Stimulated activated CD4-positive, alpha-beta T cell treated with anti-CD3 and anti-CD28 coated beads, Interleukin-2, amount 100 ng/mL, for 4 hours (primary cell): ENCODE results near the gene RBP5.

ENCODE experiments used
- DNase-seq: peaks from one replicate; pipeline ENCODE4 v3.0.0-alpha.2; 2020; ENCODE audit warnings: low read depth

RBP5 gene, protein sequence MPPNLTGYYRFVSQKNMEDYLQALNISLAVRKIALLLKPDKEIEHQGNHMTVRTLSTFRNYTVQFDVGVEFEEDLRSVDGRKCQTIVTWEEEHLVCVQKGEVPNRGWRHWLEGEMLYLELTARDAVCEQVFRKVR

DNA sequence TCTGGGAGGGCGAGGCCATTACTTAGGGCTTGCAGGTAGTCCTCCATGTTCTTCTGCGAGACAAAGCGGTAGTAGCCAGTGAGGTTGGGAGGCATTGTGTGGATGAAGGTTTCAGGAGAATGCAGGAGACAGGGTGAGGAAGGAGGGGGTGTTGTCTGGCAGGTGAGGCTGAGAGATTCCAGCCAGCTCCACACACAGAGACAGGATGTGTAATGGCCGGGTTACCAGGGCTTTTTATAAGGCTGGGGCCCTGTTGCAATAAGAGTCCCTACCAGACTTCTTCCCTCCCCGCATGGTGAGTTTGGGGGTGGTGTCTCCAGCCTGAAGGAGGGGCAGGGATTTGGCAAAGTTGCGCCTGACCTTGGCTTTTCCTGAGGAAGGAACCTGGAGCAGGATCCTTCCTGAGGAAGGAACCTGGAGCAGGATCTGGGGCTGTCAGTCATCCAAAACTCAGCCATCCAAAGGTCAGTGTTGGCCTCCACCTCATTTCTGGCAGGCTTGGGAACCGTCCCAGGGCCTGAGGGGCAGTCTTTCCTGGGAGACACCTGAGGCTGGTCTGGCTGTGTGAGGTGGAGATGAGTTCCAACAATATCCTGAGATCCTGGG is at the start of gene RBP5:
Gene RBP5 (minus strand): TSS at position 209 of the 606 bp plus-strand sequence. CDS start 114 bp downstream, at position 95.
- no peak for DNase-seq

DNA sequence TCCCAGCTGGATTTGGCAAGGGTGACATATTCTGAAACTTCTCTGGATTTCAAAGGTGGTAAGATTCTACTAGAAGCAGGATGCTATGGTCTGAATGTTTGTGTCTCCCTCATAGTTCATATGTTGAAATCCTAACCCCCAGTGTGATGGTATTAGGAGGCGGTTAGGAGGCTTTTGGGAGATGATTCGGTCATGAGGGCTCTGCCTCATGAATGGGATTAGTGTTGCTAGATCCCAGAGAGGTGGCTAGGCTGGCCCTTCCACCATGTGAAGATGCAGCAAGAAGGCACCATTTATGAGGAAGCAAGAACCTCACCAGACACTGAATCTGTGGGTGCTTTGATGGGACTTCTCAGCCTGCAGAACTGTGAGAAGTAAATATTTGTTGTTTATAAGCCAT is 49.8 kb upstream of the RBP5 start:
- no peak for DNase-seq

DNA sequence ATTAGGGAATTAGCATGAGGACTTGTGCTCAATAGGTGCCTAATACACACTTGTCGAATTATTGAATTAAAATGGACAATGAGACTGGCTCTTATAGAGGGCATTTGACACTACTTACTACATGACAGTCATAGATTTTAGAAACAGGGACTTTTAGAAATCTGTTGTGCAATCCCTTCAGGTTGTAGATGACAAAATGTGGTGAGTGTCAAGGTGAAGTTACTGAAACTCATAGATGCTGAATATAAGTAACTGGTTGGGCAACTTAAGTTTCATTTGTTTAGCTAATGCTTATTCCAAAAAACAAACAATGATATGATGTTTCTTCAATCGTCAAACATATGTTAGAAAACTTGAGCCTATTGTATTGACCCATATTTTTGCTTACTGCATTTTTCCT is 47.9 kb upstream of the RBP5 start:
- no peak for DNase-seq

DNA sequence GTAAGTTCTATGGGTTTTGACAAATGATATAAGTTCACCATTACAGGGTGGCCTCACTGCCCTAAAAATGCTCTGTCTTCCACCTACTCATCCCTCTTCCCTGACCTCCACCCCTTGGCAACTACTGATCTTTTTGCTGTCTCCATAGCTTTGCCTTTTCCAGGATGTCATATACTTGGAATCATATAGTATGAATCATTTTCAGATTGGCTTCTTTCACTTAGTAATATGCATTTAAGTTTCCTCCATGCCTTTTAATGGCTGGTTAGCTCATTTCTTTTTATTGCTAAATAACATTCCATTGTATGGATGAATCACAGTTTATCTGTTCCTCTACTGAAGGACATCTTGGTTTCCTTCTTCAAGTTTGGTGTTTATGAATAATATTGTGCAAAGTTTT is 46.8 kb upstream of the RBP5 start:
- DNase-seq = no peak

DNA sequence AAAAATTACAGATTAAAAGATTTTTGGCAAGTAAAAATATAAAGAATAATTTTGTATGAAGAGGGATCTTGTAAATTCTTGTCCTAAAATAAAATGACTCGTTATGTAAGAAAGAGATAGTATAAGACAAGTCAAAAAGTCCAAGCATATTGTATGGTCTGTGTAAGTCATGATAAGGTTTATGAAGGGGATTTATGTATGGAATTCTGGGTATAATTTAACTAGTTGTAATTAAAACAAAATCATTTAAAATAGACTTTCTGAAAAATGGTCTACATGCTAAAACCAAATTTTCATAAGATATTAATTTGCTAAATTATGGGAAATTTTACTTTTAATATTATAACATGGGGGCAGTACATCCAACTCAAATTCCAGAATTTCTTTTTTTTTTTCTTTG is 43.2 kb upstream of the RBP5 start:
- no peak for DNase-seq

DNA sequence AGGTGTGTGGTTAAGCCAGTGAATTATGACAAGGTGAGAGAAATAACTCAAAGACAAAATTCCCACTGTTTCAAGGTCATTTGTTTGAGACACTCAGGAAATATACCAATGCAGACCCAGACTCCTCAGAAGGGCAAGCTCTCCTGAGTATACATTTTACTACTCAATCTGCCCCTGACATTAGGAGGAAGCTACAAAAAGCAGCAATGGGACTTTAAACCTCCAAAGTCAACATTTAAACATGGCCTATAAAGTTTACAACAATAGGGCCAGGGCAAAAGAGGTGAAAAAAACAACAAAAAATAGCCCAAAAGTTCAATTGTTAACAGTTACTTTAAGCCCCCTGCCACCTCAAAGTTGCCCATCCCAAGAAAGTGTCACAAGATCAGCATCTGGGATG is 41.3 kb upstream of the RBP5 start:
- no peak for DNase-seq

DNA sequence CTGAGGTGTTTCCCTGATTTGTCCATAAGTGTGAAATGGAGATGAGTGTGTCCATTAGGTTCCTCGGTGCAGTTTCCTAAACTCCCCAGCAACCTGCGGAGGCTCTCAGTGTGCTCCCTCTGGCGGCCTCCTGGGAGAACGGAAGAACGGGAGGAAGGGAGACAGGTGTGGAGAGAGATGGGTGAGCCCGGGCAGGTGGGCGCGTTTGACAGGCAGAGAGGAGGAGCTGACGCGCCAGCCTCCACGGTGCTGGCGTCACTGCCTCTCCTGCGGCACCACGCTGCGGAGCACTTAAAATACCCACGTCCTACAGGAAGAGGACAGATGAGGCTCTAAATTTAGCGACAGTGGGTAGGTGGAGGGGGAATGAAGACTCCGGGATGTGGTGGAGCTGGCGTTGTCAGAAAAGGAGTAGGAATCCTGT is 34.0 kb upstream of the RBP5 start:
- peak; percentile 13 for DNase-seq

DNA sequence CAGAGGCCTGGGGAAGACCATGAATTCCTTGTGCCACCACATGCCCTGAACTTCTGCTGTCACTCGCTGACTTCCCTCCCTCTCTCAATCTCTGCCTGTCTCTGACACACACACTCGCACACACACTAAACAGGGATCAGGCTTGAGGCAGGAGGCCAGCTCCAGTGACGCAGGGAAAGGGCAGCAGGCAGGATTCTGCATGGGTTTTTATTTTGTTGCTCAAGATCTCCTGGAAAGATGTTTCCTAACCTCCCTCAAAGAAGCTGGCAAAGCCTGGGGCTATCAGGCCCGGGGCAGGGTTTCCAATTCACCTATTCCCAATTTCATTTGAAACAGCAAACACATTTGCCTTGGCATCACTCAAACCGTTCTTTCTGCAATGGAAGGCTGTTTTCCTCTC is 33.1 kb upstream of the RBP5 start:
- DNase-seq = no peak

DNA sequence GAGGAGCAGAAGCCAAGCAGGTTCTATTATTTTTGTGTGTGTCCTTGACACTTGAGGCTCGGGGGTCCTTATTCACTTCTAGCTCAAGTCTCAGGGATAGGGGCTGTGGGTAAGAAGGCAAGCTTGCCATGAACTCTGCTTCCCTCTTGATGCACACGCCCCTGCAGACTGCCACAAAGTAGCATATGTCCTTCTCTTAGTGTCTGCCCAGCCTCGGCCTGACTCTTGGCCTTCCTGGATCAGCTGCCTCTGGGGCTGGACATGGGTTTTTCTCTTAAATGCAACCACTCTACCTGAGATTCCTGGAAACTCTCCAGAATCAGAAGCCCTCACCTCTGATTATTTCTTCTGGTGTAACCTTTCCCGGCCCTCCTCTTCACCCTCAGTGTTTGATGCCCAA is 32.6 kb upstream of the RBP5 start:
- no peak for DNase-seq

DNA sequence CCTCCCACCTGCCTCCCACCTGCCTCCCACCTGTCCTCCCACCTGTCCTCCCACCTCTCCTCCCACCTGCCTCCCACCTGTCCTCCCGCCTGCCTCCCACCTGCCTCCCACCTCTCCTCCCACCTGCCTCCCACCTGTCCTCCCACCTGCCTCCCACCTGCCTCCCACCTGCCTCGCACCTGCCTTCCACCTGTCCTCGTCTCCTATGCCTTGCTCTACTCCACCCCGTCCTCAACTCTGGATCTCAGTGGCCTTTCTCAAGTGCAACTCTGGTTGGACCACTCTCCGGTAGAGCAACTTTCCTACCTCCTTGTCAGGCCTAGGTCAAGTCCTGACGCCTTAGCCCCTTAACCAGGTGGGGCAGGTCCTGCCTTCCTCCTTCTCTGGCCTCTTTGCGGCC is 31.5 kb upstream of the RBP5 start:
- no peak for DNase-seq

DNA sequence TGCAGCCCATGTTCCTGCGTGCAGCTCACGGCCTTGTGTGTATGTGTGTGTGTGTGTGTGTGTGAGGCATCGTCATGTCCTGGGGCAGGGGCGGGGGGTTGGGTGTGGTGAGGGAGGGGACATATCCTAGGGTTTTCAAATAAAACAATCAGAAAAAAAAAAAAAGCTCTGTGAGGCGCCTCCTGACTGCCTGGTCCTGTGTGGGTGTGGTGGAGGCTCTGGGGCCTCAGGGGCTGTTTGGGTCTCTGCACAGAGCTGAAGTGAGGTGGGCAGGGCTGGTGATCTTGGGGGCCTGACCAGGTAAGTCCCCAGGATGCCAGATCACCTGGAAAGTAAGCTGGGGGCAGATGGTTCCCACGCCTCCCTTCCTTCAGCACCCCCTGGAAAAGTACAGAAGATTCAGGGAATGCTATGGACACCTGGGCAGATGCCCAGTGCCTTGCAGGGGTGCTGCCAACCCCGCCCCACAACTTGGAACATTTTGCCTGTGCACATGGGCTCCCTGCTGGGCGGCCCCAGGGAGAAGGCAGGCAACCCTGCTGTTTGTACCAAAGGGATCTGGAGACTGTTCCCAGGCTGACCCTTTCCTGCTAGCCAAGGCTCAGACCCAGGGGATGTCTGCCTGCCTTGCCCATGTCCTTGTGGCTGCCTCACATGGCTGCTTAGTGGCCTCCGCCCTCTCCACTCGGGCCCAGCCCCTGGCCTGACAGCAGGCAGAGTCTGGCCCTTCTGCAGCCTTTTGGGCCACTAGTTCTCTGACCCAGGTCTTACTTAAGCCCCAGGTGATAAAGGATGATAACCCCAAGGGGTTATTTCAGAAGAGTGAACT is 30.3 kb upstream of the RBP5 start:
- no peak for DNase-seq

DNA sequence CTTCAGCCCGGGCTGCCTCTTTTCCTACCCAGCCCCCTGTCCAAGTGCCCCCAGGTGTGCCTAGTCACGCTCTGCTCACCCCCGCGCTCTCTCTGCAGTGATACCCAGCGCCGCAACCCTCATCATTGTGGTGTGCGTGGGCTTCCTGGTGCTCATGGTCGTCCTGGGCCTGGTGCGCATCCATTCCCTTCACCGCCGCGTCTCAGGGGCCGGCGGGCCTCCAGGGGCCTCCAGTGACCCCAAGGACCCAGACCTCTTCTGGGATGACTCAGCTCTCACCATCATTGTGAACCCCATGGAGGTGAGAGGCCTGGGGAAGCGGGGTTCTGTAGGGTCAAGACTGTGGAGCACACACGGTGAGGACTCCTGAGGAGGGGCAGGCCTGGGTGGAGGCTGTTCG is 28.7 kb upstream of the RBP5 start:
- DNase-seq = no peak

DNA sequence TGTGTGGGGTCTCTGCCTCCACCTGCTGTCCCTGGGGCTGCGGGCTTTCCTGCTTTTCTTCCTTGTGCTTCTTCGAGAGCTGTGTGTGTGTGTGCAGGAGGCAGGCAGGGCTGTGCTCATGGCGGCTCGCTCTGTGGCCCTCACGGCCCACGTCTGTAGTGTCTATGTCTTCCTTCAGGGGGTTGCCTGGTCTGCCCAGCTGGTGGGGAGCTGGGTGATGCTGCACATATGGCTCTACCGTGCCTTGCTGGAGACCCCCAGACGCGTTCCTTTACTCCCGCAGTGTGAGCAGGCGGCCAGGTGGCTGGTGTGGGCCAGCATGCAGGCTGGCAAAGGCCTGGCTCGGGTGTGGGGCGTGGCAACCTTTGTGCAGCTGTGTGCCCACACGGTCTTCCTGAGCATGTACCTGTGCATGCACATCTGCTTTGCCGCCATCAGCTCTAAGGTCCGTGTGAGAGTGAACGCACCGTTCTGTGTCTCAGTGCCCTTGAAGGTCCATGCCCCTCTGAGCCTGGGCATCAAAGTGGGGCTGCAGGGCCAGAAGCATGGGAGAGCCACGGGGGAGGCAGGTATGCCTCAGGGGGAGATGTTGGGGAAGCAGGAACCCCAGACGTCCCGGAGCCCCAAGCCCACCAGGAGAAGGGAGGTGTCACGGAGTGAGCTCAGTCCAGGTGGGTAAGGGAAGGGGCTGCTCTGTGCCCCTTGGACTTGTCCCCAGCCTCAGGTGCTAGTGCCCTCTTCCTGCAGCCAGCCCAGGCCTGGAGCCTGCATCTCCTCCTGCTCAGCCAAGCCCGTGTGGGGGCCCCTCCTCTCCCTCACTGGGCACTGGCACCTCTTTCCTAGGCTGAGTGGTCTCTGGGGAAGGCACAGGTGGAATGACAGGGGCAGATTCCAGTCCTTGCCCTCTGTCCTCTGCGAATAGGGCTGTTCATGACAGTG is 27.8 kb upstream of the RBP5 start:
- no peak for DNase-seq

DNA sequence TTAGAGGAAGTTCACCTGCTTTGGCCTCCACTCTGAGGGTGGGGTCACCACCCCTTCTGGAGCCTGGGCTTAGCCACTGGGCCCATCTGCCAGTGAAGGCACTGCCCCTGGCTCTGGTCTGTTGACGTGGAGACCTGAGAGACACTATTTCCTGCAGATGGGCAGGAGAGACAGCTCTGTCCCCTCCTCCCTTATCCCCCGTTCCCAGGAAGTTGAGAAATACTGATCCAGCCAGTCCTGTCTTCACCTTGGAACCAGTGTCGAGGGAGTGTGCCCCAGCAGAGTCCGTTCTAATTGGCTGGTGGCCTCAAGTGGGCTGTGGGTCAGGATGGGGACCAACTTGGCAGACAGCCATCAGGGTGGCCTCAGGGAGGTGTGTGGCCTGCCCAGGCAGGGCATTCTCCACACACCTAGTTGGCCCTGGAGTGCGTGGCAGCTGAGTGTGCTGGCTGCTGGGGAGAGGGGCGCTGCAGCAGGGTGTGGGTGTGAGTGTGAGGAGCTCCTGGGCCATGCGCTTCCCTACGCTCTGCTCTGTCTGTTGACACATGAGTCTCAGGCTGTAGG is 26.9 kb upstream of the RBP5 start:
- no peak for DNase-seq

DNA sequence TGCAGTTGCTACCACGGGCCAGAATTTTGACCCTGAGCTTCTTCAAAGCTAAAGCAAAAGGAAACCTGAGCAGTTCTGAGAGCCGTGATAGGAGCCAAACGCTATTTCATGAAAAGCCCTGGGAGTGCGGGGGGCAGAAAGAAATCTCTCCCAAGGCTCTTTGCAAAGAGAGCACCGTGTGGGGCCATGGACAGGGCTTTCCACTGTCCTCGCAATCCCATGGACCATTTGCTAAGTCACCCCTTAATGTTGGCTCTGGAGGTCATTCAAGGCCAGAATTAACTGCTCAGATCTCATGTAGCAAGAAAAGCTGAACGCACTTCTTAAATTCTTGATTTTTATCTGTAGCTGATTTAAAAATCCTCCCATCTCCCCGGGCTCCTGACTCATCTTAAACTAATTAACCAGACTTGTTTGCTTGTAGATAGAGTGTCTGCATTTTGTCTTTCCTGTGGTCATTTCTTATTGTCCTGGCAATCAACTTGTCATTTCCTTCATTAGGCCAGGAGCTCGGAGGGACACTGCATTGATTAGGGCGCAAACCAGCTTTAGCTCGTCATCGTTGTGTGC is 26.3 kb upstream of the RBP5 start:
- no peak for DNase-seq

DNA sequence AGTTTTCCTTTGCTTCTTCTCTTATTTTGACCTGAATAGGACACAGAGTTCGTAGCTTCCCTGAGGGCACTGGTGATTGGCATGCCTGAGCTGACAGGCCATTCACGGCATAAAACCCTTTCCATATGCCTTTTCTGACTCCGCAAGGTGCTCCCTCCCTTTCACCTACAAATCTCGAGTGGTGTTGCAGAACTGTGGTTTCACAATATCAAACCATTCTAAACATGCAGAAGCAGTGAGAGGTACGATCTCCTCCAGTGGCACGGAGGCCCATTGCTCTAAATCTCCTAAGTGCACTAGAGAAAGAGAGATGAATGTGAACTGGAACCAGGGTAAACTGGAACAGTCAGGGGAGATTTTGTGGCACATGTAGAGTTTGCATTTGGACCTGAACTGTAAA is 25.4 kb upstream of the RBP5 start:
- no peak for DNase-seq

DNA sequence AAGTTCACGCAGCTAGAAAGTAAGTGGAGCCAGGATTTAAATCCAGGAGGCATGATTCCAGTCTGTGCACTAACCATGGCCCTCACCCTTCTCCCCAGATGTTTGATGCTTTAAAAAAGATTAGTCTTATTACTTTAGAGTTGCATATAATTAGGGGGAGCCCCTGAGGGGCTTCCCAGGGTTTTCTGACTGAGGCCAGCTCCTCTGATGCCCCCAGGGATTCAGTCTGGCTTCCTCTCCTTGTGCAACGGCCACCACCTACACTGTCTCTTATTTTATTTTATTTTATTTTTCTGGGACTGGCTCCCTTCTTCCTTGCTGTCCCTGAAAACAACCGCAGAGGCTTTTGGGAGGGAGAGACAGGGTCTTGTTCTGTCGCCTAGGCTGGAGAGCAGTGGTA is 24.1 kb upstream of the RBP5 start:
- no peak for DNase-seq

DNA sequence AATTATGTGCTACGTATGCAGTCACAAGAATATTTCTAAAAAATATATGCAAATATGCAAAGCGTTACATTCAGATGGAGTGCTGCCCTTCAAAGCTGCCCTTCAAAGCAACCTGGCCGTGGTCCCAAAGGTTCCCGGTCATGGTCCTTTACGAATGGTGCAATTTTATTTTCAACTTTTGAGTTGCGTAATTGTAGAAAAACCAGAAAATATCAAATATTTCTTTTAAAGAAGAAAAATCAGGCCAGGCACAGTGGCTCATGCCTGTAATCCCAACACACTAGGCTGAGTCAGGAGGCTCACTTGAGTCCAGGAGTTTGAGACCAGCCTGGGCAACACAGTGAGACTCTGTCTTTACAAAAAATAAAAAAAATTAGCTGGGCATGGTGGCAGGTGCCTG is 22.8 kb upstream of the RBP5 start:
- DNase-seq = no peak

DNA sequence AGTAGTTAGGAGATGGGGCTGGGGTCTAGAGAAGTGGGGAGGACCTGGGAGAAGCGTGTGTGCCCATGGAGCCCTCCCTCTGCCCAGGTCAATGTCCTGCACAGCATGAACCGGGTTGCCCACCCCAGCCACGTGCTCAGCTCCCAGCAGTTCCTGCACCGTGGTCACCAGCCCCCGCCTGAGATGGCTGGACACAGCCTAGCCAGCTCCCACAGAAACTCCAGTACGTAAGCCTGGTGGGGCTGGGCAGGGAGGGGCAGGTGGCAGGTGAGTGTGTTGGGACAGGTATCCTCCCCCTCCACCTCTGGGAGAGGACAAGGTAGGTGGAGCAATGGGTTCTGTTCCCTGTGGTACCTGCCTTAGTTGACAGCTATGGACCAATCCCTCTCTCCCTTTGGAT is 22.2 kb upstream of the RBP5 start:
- DNase-seq = no peak

DNA sequence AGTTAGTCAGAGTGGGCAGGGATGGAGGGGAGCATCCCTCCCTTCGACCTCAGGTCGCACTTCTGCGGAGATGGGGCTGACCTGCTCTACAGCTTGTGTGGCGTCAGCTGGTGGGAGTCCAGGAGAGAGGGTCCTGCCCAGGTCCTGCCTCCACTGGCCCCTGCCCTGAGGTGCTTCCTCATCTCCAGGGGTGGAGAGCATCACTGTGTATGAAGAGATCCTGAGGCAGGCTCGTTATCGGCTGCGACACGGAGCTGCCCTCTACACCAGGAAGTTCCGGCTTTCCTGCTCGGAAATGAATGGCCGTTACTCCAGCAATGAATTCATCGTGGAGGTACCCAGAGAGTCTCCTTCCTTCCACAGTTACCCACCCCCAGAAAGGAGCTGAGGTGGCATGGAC is 21.7 kb upstream of the RBP5 start:
- no peak for DNase-seq

DNA sequence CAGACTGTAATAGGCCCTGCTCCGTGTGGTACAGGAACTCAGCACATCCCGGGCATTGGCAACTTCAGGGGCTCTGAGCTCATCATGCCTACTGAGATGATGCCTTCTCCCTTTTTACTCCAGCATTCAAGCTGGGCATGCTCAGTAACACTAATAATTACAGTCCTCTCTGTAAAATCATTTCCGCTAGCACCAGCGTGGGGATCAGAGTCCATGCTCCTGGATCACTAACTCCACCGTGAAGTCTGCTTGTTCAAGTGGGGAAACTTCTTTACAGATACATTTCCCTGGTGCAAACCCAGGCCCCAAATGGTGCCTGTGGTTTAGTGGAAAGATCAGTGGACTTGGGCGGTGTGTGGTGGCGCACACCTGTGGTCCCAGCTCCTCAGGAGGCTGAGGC is 18.2 kb upstream of the RBP5 start:
- no peak for DNase-seq

DNA sequence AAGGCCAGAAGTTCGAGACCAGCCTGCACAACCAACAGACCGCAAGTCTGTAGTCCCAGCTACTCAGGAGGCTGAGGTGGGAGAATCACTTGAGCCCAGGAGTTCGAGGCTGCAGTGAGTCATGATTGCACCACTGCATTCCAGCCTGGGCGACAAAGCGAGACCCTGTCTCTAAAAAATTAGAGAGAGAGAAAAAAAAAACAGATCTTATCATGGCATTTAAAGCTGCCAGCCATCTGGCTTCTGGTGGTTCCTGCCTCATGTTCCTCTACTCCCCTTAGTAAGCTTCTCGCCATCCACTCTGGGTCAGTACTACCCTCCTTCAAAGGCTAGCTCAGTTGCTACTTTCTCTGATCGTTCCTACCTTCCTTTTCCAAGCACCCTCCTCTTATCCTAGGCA is 17.5 kb upstream of the RBP5 start:
- no peak for DNase-seq
